HFFc6 (cell line): Measurements from ENCODE around the gene AURKB. TPM values are rescaled to one million over a fixed set of nuclear protein-coding genes. Genes with fewer than 3 reads are reported as not detected.
"Not testable (repeated sequence)": the region's sequence is repeated elsewhere in the genome, so short reads cannot be mapped to it uniquely, and the experiment has no call there.

Experiments
- DNase-seq: peaks from one replicate; pipeline ENCODE4 v3.0.0-alpha.2; 2018
- H3K27ac Mint-ChIP-seq: 2 replicates; pipeline ENCODE4 v1.8.0; 2020; ENCODE audit warnings: mild to moderate bottlenecking, mixed read lengths
- H3K27me3 Mint-ChIP-seq: 2 replicates; pipeline ENCODE4 v1.8.0; 2021; ENCODE audit warnings: mild to moderate bottlenecking, moderate library complexity, mixed read lengths; ENCODE audit not compliant: insufficient read depth
- H3K36me3 Mint-ChIP-seq: 2 replicates; pipeline ENCODE4 v1.8.0; 2021; ENCODE audit warnings: low read depth, mixed read lengths
- H3K4me1 Mint-ChIP-seq: 2 replicates; pipeline ENCODE4 v1.8.0; 2020; ENCODE audit warnings: low read depth, mixed read lengths
- H3K4me3 Mint-ChIP-seq: 2 replicates; pipeline ENCODE4 v1.8.0; 2020; ENCODE audit warnings: mild to moderate bottlenecking, moderate library complexity, mixed read lengths
- H3K9me3 Mint-ChIP-seq: 2 replicates; pipeline ENCODE4 v1.8.0; 2020; ENCODE audit warnings: mild to moderate bottlenecking, mixed read lengths
- total RNA-seq, 6 experiments: library from RNA; stranded (reverse); fragmentation: NEBNext Ultra II Directional; extraction: Animal tissue kit (Norgen Biotek cat#: 25700); gene quantifications; 2 replicates in 1 of 6; 3 replicates in 5 of 6; pipeline ENCODE4 v1.2.3, GENCODE V29; 2021
- TF ChIP-seq, protein P1 (sequence below): fragments of 200-600 bp; sonication (generic); IDR thresholded peaks from 2 replicates; pipeline ENCODE4 v1.5.0; 2021; ENCODE audit warnings: antibody characterized with exemption, mild to moderate bottlenecking

The AURKB gene
- total RNA-seq, 6 experiments from 2014 or later: 24.5 to 43.4 (median 39.5) TPM

DNA sequence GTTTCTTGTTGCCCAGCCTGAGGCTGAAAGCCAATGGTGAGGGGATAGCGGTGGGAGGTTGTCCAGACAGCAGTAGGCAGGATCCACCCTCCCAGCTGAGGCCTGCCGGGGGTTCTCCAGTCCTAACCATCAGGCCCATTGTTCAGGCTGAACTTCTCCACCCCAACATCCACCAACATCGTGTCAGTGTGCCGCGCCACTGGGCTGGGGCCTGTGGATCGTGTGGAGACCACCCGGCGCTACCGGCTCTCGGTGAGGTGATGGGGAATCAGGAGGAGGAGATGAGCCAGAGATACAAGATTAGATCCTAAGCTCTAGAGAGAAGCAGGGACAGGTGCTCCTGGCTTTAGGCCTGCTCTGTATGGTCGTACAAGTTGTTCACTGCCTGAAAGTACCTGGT is 44.5 kb upstream of the AURKB start:
- peaks cover 10% of the 10 kb centered on the region for H3K4me1 Mint-ChIP-seq
- no peaks in the 10 kb centered on the region for H3K9me3 Mint-ChIP-seq
- no peak for DNase-seq
- H3K27ac Mint-ChIP-seq: no peak overlapping the region
- H3K4me3 Mint-ChIP-seq: no peak overlapping the region
- TF ChIP-seq, protein P1, sequence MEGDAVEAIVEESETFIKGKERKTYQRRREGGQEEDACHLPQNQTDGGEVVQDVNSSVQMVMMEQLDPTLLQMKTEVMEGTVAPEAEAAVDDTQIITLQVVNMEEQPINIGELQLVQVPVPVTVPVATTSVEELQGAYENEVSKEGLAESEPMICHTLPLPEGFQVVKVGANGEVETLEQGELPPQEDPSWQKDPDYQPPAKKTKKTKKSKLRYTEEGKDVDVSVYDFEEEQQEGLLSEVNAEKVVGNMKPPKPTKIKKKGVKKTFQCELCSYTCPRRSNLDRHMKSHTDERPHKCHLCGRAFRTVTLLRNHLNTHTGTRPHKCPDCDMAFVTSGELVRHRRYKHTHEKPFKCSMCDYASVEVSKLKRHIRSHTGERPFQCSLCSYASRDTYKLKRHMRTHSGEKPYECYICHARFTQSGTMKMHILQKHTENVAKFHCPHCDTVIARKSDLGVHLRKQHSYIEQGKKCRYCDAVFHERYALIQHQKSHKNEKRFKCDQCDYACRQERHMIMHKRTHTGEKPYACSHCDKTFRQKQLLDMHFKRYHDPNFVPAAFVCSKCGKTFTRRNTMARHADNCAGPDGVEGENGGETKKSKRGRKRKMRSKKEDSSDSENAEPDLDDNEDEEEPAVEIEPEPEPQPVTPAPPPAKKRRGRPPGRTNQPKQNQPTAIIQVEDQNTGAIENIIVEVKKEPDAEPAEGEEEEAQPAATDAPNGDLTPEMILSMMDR: no peak
- H3K36me3 Mint-ChIP-seq: peaks cover 4% of the 10 kb centered on the region; the same call in 1 of the 2 replicates
- H3K27me3 Mint-ChIP-seq: no peaks in the 10 kb centered on the region

DNA sequence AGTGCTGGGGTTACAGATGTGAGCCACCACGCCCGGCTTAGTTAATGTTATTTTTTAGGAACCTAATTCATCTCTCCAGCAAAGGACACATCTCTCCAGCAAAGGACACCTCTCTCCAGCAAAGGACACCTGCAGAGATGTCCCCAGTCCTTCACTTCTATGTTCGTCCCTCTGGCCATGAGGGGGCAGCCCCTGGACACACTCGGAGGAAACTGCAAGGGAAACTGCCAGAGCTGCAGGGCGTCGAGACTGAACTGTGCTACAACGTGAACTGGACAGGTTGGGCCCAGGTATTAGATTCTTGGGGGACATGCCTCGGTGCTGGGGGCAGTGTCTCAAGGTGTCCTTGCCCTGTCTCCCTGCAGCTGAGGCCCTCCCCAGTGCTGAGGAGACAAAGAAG is 43.4 kb upstream of the AURKB start:
- H3K9me3 Mint-ChIP-seq: no peaks in the 10 kb centered on the region
- peaks cover 17% of the 10 kb centered on the region for H3K4me1 Mint-ChIP-seq
- H3K4me3 Mint-ChIP-seq: no peak overlapping the region
- no peak overlapping the region for H3K27ac Mint-ChIP-seq
- H3K36me3 Mint-ChIP-seq: peaks cover 4% of the 10 kb centered on the region; the same call in 1 of the 2 replicates
- DNase-seq: no peak
- TF ChIP-seq, protein P1: no peak
- 0 out of 2 replicates have a peak, but pooled peaks cover 6% of the 10 kb centered on the region for H3K27me3 Mint-ChIP-seq

DNA sequence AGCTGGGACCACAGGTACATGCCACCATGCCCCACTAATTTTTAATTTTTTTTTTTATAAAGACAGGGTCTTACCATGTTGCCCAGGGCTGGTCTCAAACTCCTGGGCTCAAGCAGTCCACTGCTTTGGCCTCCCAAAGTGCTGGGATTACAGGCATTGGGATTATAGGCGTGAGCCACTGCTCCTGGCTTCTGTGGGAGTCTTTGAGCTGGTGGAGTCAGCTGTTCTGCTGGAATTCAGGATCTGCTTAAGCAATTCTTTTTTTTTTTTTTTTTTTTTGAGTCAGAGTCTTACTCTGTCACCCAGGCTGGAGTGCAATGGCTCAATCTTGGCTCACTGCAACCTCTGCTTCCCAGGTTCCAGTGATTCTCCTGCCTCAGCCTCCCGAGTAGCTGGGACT is 41.0 kb upstream of the AURKB start:
- H3K4me3 Mint-ChIP-seq, H3K36me3 Mint-ChIP-seq, H3K27ac Mint-ChIP-seq, H3K9me3 Mint-ChIP-seq, DNase-seq, H3K27me3 Mint-ChIP-seq: not testable (repeated sequence)
- H3K4me1 Mint-ChIP-seq: peaks cover 18% of the 10 kb centered on the region

DNA sequence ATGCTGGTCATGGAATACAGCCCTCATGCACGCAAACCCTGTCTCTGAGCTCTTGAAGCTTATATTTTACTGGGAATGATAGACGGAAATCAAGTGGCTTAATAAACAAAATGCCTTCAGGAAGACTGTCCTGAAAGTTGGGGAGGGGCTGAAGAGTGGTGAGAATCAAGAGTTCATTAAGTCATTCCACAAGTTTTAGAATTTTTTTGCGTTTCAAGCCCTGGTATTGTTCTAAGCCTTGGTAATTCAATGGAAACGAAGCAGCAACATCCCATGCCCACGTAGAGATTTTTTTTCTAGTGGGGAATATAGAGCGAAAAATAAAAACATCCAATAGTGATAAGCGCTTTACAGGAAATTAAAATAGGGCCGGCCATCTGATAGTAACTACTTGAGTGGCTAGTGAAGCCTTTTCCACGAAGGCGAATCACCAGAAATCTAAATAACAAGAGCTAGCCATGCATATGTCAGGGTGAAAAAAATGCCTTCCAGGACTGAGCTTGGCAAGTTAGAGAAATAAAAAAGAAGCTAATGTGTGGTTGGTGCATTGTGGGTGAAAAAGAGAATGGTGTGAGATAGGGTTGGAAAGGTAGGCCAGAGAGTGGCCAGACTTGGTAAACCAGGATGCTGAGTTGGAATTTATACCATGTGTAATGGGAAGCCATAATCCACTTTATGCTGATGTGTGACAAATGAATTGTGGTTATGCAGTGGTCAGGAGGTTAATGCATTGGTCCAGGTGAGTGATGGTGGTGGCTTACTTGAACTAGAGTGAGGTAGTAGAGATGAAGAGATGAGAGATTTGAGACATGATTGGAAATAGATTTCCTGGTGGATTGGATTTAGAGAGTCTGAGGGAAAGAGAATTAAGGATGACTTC is 39.5 kb upstream of the AURKB start:
- Mint-ChIP-seq H3K4me1 (peaks cover 21% of the 10 kb centered on the region), H3K9me3 (no peaks in the 10 kb centered on the region), H3K36me3 (peaks cover 8% of the 10 kb centered on the region), H3K4me3 (peak overlapping the region; percentile 100), H3K27me3 (peaks cover 8% of the 10 kb centered on the region; the same call in 1 of the 2 replicates), H3K27ac (peak overlapping the region; percentile 99)
- DNase-seq: no peak
- TF ChIP-seq, protein P1: no peak

DNA sequence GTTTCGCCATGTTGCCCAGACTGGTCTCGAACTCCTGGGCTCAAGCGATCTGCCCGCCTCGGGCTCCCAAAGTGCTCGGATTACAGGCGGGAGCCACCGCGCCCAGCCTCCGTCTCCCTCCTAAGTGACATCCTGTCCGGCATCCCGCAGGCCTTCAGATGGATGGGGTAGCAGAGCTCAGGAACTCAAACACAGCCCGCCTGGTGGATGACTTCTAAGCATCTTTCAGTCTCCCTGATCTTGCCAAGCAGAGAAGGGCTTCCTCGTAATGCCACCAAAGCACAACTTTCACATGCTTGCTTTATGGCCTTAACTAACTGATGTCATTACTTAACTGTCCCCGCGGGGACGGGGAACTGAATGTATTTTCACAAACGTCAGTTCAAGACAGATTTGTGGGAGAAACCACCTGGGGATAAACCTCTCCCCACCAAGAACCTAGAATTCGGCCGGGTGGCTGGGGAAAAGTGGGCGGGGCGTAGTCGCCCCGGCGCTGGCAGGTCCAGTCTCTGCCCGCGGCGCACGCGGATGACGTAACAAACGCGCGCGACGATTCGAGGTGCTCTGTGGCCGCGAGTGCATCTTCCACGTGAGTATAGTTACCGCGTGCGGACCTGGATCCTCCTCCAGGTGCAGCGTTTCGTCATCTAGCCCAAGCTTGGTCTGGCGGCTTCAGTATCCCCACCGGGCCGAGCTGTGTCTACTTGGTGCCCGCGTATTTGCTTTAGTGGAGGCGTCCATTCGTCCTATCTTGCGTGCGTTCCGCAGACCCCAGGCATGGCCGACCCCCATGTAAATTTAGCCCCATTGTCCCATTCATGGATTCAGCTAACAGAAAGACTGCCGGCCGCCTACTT is 38.6 kb upstream of the AURKB start, which contains the start of gene PFAS:
Gene PFAS, plus strand, starts transcription at position 539 of the 857 bp plus-strand sequence. CDS start 4,649 bp downstream, outside the sequence.
- Mint-ChIP-seq H3K4me3 (peak within 1 kb of the TSS; percentile 100), H3K9me3 (no peaks in the 10 kb centered on the region), H3K27ac (peak within 1 kb of the TSS; percentile 99), H3K4me1 (peaks cover 21% of the 10 kb centered on the region), H3K27me3 (peaks cover 8% of the 10 kb centered on the region; the same call in 1 of the 2 replicates), H3K36me3 (peaks cover 11% of the 10 kb centered on the region)
- peak; percentile 90 for DNase-seq
- TF ChIP-seq, protein P1: no peak
